Measurements from ENCODE around the gene KCNMA1.

KCNMA1 gene

GRCh38 chr10:77125231-77125630 lies 512.4 kb downstream of the KCNMA1 start:
- no peak for FAIRE-seq

- FAIRE-seq, result no peak
Observed at GRCh38 chr10:77123330-77123729, 514.3 kb downstream of the KCNMA1 start.

- no peak for FAIRE-seq
Observed at GRCh38 chr10:77121829-77122228, 515.8 kb downstream of the KCNMA1 start.

- FAIRE-seq, result no peak
Observed at GRCh38 chr10:77120666-77121376, 516.8 kb downstream of the KCNMA1 start.

- FAIRE-seq, result no peak
Observed at GRCh38 chr10:77120012-77120411, 517.6 kb downstream of the KCNMA1 start.

- no peak for FAIRE-seq
Observed at GRCh38 chr10:77118603-77119282, 518.9 kb downstream of the KCNMA1 start.

- no peak for FAIRE-seq
Observed at GRCh38 chr10:77117501-77117900, 520.1 kb downstream of the KCNMA1 start.

GRCh38 chr10:77116904-77117303 lies 520.7 kb downstream of the KCNMA1 start:
- FAIRE-seq, result no peak

- FAIRE-seq, result no peak
Observed at GRCh38 chr10:77114181-77114821, 523.3 kb downstream of the KCNMA1 start.

GRCh38 chr10:77111611-77112550 lies 525.7 kb downstream of the KCNMA1 start:
- no peak for FAIRE-seq

GRCh38 chr10:77110757-77111156 lies 526.9 kb downstream of the KCNMA1 start:
- no peak for FAIRE-seq

GRCh38 chr10:77109351-77109994 lies 528.1 kb downstream of the KCNMA1 start:
- no peak for FAIRE-seq

GRCh38 chr10:77106676-77107075 lies 530.9 kb downstream of the KCNMA1 start:
- FAIRE-seq, result no peak

- FAIRE-seq, result no peak
Observed at GRCh38 chr10:77105761-77106221, 531.8 kb downstream of the KCNMA1 start.

GRCh38 chr10:77104459-77104980 lies 533.1 kb downstream of the KCNMA1 start:
- no peak for FAIRE-seq

- no peak for FAIRE-seq
Observed at GRCh38 chr10:77103213-77103612, 534.4 kb downstream of the KCNMA1 start.

GRCh38 chr10:77101341-77101740 lies 536.3 kb downstream of the KCNMA1 start:
- no peak for FAIRE-seq

GRCh38 chr10:77099136-77099535 lies 538.5 kb downstream of the KCNMA1 start:
- no peak for FAIRE-seq

- no peak for FAIRE-seq
Observed at GRCh38 chr10:77097625-77098024, 540.0 kb downstream of the KCNMA1 start.

GRCh38 chr10:77093126-77093525 lies 544.5 kb downstream of the KCNMA1 start:
- no peak for FAIRE-seq

- FAIRE-seq, result no peak
Observed at GRCh38 chr10:77091597-77092165, 545.9 kb downstream of the KCNMA1 start.

Data from colon (tissue), 2 donors.